H9 (cell line): Measurements from ENCODE around the gene ZNF407. TPM values are rescaled to one million over a fixed set of nuclear protein-coding genes. Genes with fewer than 3 reads are reported as not detected.

Experiments used
- DNase-seq: peaks from one replicate; pipeline ENCODE4 v3.0.0-alpha.2; 2017
- H2AFZ ChIP-seq: one replicate; pipeline ENCODE4 v1.6.1; 2013; ENCODE audit warnings: mild to moderate bottlenecking, low read length, control low read depth, moderate library complexity
- H2AK5ac ChIP-seq: 2 replicates; pipeline ENCODE4 v1.6.1; 2013; ENCODE audit warnings: low read length, control low read depth, mixed read lengths; ENCODE audit not compliant: insufficient read length
- H2BK120ac ChIP-seq: one replicate; pipeline ENCODE4 v1.6.1; 2013; ENCODE audit warnings: low read depth, mild to moderate bottlenecking, low read length, control low read depth, inconsistent platforms; ENCODE audit not compliant: poor library complexity, severe bottlenecking
- H2BK12ac ChIP-seq: 2 replicates; pipeline ENCODE4 v1.6.1; 2013; ENCODE audit warnings: low read length, control low read depth, mixed read lengths, low read depth; ENCODE audit not compliant: insufficient read length
- H2BK15ac ChIP-seq: 2 replicates; pipeline ENCODE4 v1.6.1; 2013; ENCODE audit warnings: low read depth, low read length, control low read depth
- H2BK20ac ChIP-seq: one replicate; pipeline ENCODE4 v1.6.1; 2013; ENCODE audit warnings: low read depth, mild to moderate bottlenecking, low read length, control low read depth, inconsistent platforms; ENCODE audit not compliant: poor library complexity, severe bottlenecking
- H2BK5ac ChIP-seq: 2 replicates; pipeline ENCODE4 v1.6.1; 2013; ENCODE audit warnings: low read length, control low read depth, mixed read lengths; ENCODE audit not compliant: insufficient read length
- H3K14ac ChIP-seq: 2 replicates; pipeline ENCODE4 v1.6.1; 2013; ENCODE audit warnings: low read length, control low read depth; ENCODE audit not compliant: insufficient read depth
- H3K18ac ChIP-seq: 2 replicates; pipeline ENCODE4 v1.6.1; 2013; ENCODE audit warnings: low read depth, mild to moderate bottlenecking, mixed read lengths, low read length, control low read depth; ENCODE audit not compliant: insufficient read length
- H3K23ac ChIP-seq: 2 replicates; pipeline ENCODE4 v1.6.1; 2013; ENCODE audit warnings: low read length, control low read depth, mixed read lengths, low read depth; ENCODE audit not compliant: insufficient read length
- H3K23me2 ChIP-seq: 2 replicates; pipeline ENCODE4 v1.6.1; 2013; ENCODE audit warnings: low read depth, mild to moderate bottlenecking, mixed read lengths, low read length, control low read depth; ENCODE audit not compliant: insufficient read length, poor library complexity, severe bottlenecking
- H3K27ac ChIP-seq: 2 replicates; pipeline ENCODE4 v1.5.1; 2013; ENCODE audit warnings: low read length, control low read depth, mixed read lengths, low read depth; ENCODE audit not compliant: insufficient read length
- H3K27me3 ChIP-seq: 2 replicates; pipeline ENCODE4 v1.6.1; 2013; ENCODE audit warnings: low read length, control low read depth, inconsistent platforms; ENCODE audit not compliant: insufficient read depth
- H3K4ac ChIP-seq: 2 replicates; pipeline ENCODE4 v1.6.1; 2013; ENCODE audit warnings: low read depth, mild to moderate bottlenecking, control low read depth, inconsistent platforms, low read length, moderate library complexity
- H3K4me1 ChIP-seq: 2 replicates; pipeline ENCODE4 v1.6.1; 2013; ENCODE audit warnings: low read length, control low read depth, inconsistent platforms; ENCODE audit not compliant: insufficient read depth
- H3K4me2 ChIP-seq: 2 replicates; pipeline ENCODE4 v1.6.1; 2013; ENCODE audit warnings: low read length, control low read depth, mixed read lengths; ENCODE audit not compliant: insufficient read length, insufficient read depth
- H3K56ac ChIP-seq: 2 replicates; pipeline ENCODE4 v1.6.1; 2013; ENCODE audit warnings: low read depth, mild to moderate bottlenecking, mixed read lengths, low read length, control low read depth; ENCODE audit not compliant: insufficient read length
- H3K79me1 ChIP-seq: 2 replicates; pipeline ENCODE4 v1.6.1; 2013; ENCODE audit warnings: low read depth, mild to moderate bottlenecking, moderate library complexity, low read length, control low read depth, inconsistent platforms; ENCODE audit not compliant: insufficient read depth, poor library complexity, severe bottlenecking
- H3K79me2 ChIP-seq: 2 replicates; pipeline ENCODE4 v1.6.1; 2013; ENCODE audit warnings: low read length, control low read depth, inconsistent platforms; ENCODE audit not compliant: insufficient read depth
- H3K9ac ChIP-seq: 2 replicates; pipeline ENCODE4 v1.6.1; 2013; ENCODE audit warnings: low read length, control low read depth, mixed read lengths; ENCODE audit not compliant: insufficient read length; ENCODE audit errors: extremely low read depth
- H3K9me3 ChIP-seq: one replicate; pipeline ENCODE4 v1.6.1; 2013; ENCODE audit warnings: low read depth, low read length, inconsistent platforms; ENCODE audit not compliant: control insufficient read depth
- H3T11ph ChIP-seq: one replicate; pipeline ENCODE4 v1.6.1; 2013; ENCODE audit warnings: mild to moderate bottlenecking, low read length, control low read depth, inconsistent platforms
- H4K20me1 ChIP-seq: one replicate; pipeline ENCODE4 v1.6.1; 2013; ENCODE audit not compliant: control insufficient read depth, insufficient read length, insufficient read depth
- H4K5ac ChIP-seq: 2 replicates; pipeline ENCODE4 v1.6.1; 2013; ENCODE audit warnings: low read depth, mild to moderate bottlenecking, mixed read lengths, low read length, control low read depth; ENCODE audit not compliant: insufficient read length
- H4K8ac ChIP-seq: replicated peaks from 2 replicates; pipeline ENCODE4 v1.6.1; 2013; ENCODE audit warnings: low read length, control low read depth, mixed read lengths, low read depth; ENCODE audit not compliant: insufficient read length
- H4K91ac ChIP-seq: 2 replicates; pipeline ENCODE4 v1.6.1; 2013; ENCODE audit warnings: low read depth, mild to moderate bottlenecking, moderate library complexity, mixed read lengths, low read length, control low read depth; ENCODE audit not compliant: insufficient read length
- H3K27ac Mint-ChIP-seq, 3 experiments: 2 replicates in 2 of 3; 3 replicates in 1 of 3; pipeline ENCODE4 v1.8.0; 2020 to 2021; ENCODE audit warnings: mixed read lengths in 3 of 3, mild to moderate bottlenecking in 1 of 3, moderate library complexity in 1 of 3
- H3K27me3 Mint-ChIP-seq: 2 replicates; pipeline ENCODE4 v1.8.0; 2021; ENCODE audit warnings: low read depth, mild to moderate bottlenecking, moderate library complexity, mixed read lengths
- H3K36me3 Mint-ChIP-seq, 3 experiments: 2 replicates in 2 of 3; 3 replicates in 1 of 3; pipeline ENCODE4 v1.8.0; 2020 to 2021; ENCODE audit warnings: low read depth in 3 of 3, mixed read lengths in 3 of 3; ENCODE audit not compliant: insufficient read depth in 1 of 3
- H3K4me1 Mint-ChIP-seq, 2 experiments: 2 replicates each; pipeline ENCODE4 v1.8.0; 2020; ENCODE audit warnings: mixed read lengths in 2 of 2
- H3K4me3 Mint-ChIP-seq, 2 experiments: 2 replicates in 1 of 2; 3 replicates in 1 of 2; pipeline ENCODE4 v1.8.0; 2020 to 2021; ENCODE audit warnings: mild to moderate bottlenecking in 2 of 2, mixed read lengths in 2 of 2, moderate library complexity in 1 of 2
- H3K9me3 Mint-ChIP-seq, 2 experiments: 2 replicates in 1 of 2; 3 replicates in 1 of 2; pipeline ENCODE4 v1.8.0; 2020; ENCODE audit warnings: mild to moderate bottlenecking in 2 of 2, mixed read lengths in 2 of 2, moderate library complexity in 1 of 2
- WGBS: extraction: QIAGEN DNeasy Blood & Tissue Kit; methylation state at CpG from one replicate; pipeline ENCODE4 v1.1.7; 2013; ENCODE audit warnings: missing lambda C conversion rate, low lambda C conversion rate, mixed read lengths; ENCODE audit not compliant: insufficient read length; ENCODE audit errors: extremely low coverage; 5-methylcytosine and 5-hydroxymethylcytosine counted together
- total RNA-seq: library from RNA; stranded (reverse); gene quantifications from 2 replicates; pipeline ENCODE4 v1.2.1, GENCODE V29; 2021
- TF ChIP-seq, protein P1 (sequence below): fragments of 200-600 bp; sonication (generic); conservative IDR thresholded peaks from 3 replicates; pipeline ENCODE4 v1.8.0; 2021; ENCODE audit warnings: antibody characterized with exemption, mild to moderate bottlenecking

ZNF407 gene
- total RNA-seq, 1 experiment from 2014 or later, result 8.7 TPM

GRCh38 chr18:74722237-74722636 lies 124.6 kb downstream of the ZNF407 start:
- Histone ChIP-seq H3K79me1 (no peaks in the 10 kb centered on the region), H3K4me1 (no peaks in the 10 kb centered on the region), H3K9me3 (no peaks in the 10 kb centered on the region), H3K27ac (no peak overlapping the region), H2BK5ac (no peak overlapping the region), H4K91ac (no peak overlapping the region), H3K9ac (no peak overlapping the region), H2AK5ac (no peak overlapping the region), H4K5ac (no peak overlapping the region), H2AFZ (no peak overlapping the region), H3K27me3 (no peaks in the 10 kb centered on the region), H3K23me2 (no peaks in the 10 kb centered on the region), H3T11ph (no peak overlapping the region), H3K23ac (no peak overlapping the region), H2BK120ac (no peak overlapping the region), H2BK12ac (no peak overlapping the region), H3K56ac (no peak overlapping the region), H4K8ac (no peak overlapping the region), H3K18ac (no peak overlapping the region), H3K4me2 (no peak overlapping the region), H3K14ac (no peak overlapping the region), H3K4ac (no peak overlapping the region), H2BK15ac (no peak overlapping the region), H3K79me2 (no peaks in the 10 kb centered on the region), H2BK20ac (no peak overlapping the region), H4K20me1 (no peaks in the 10 kb centered on the region)
- Mint-ChIP-seq H3K27me3 (no peaks in the 10 kb centered on the region), H3K4me3 (no peak overlapping the region), H3K9me3 (no peaks in the 10 kb centered on the region; a peak in 1 of 5 replicates), H3K27ac (no peak overlapping the region), H3K4me1 (peaks cover 3 to 6% of the 10 kb centered on the region in 2 experiments; a peak in 2 of 4 replicates), H3K36me3 (no peaks in the 10 kb centered on the region)
- TF ChIP-seq, protein P1, sequence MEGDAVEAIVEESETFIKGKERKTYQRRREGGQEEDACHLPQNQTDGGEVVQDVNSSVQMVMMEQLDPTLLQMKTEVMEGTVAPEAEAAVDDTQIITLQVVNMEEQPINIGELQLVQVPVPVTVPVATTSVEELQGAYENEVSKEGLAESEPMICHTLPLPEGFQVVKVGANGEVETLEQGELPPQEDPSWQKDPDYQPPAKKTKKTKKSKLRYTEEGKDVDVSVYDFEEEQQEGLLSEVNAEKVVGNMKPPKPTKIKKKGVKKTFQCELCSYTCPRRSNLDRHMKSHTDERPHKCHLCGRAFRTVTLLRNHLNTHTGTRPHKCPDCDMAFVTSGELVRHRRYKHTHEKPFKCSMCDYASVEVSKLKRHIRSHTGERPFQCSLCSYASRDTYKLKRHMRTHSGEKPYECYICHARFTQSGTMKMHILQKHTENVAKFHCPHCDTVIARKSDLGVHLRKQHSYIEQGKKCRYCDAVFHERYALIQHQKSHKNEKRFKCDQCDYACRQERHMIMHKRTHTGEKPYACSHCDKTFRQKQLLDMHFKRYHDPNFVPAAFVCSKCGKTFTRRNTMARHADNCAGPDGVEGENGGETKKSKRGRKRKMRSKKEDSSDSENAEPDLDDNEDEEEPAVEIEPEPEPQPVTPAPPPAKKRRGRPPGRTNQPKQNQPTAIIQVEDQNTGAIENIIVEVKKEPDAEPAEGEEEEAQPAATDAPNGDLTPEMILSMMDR, result no peak
- no CpG with 5 or more reads among the region's 2 CpGs for WGBS
- no peak for DNase-seq
